DOHH2 (cell line): ENCODE results near the gene GCN1.

Source experiments
- H3F3A ChIP-seq: fragments of 200-600 bp; sonication (generic), shearing (Covaris generic); 2 replicates; pipeline ENCODE4 v1.6.0; 2016; ENCODE audit warnings: antibody characterized with exemption, mild to moderate bottlenecking; ENCODE audit not compliant: control insufficient read depth, insufficient read depth
- H3K27ac ChIP-seq: fragments of 200-600 bp; sonication (generic); 2 replicates; pipeline ENCODE4 v1.5.1; 2014; ENCODE audit warnings: low read depth, mild to moderate bottlenecking, low read length, moderate library complexity
- H3K27me3 ChIP-seq: fragments of 200-600 bp; sonication (generic); 2 replicates; pipeline ENCODE4 v1.6.1; 2014; ENCODE audit warnings: mild to moderate bottlenecking, low read length, mixed read lengths; ENCODE audit not compliant: control insufficient read depth
- H3K36me3 ChIP-seq: fragments of 200-600 bp; sonication (generic); 2 replicates; pipeline ENCODE4 v1.6.1; 2014; ENCODE audit warnings: mild to moderate bottlenecking, low read length, moderate library complexity, mixed read lengths; ENCODE audit not compliant: control insufficient read depth
- H3K4me1 ChIP-seq: fragments of 200-600 bp; sonication (generic); 2 replicates; pipeline ENCODE4 v1.6.1; 2014; ENCODE audit warnings: mild to moderate bottlenecking, low read length, mixed read lengths; ENCODE audit not compliant: control insufficient read depth
- H3K4me2 ChIP-seq: fragments of 200-600 bp; sonication (generic); 2 replicates; pipeline ENCODE4 v1.6.0; 2014; ENCODE audit warnings: mild to moderate bottlenecking, low read length, moderate library complexity
- H3K4me3 ChIP-seq: fragments of 200-600 bp; sonication (generic); 2 replicates; pipeline ENCODE4 v1.5.1; 2014; ENCODE audit warnings: mild to moderate bottlenecking, low read length, mixed read lengths
- H3K79me2 ChIP-seq: fragments of 200-600 bp; sonication (generic); 2 replicates; pipeline ENCODE4 v1.6.1; 2014; ENCODE audit warnings: mild to moderate bottlenecking, low read length, mixed read lengths; ENCODE audit not compliant: control insufficient read depth
- H3K9me2 ChIP-seq: fragments of 200-600 bp; sonication (generic); replicated peaks from 2 replicates; pipeline ENCODE4 v1.6.1; 2014; ENCODE audit warnings: mild to moderate bottlenecking, low read length, mixed read lengths; ENCODE audit not compliant: control insufficient read depth
- H3K9me3 ChIP-seq: fragments of 200-600 bp; sonication (generic); 2 replicates; pipeline ENCODE4 v1.6.1; 2014; ENCODE audit warnings: antibody characterized with exemption, low read length, mixed read lengths; ENCODE audit not compliant: control insufficient read depth, insufficient read depth
- H4K20me1 ChIP-seq: fragments of 200-600 bp; sonication (generic); 2 replicates; pipeline ENCODE4 v1.6.0; 2014; ENCODE audit warnings: low read depth, mild to moderate bottlenecking, antibody characterized with exemption, low read length, moderate library complexity; ENCODE audit not compliant: control insufficient read depth, insufficient read depth
- CTCF ChIP-seq: fragments of 200-600 bp; sonication (generic); IDR thresholded peaks from one replicate; pipeline ENCODE4 v1.5.1; 2014; ENCODE audit warnings: antibody characterized with exemption, mild to moderate bottlenecking, low read depth, low read length; ENCODE audit not compliant: poor library complexity, severe bottlenecking
- EZH2phosphoT487 ChIP-seq: fragments of 200-600 bp; sonication (generic); IDR thresholded peaks from 2 replicates; pipeline ENCODE4 v1.6.1; 2017; ENCODE audit warnings: borderline replicate concordance, mild to moderate bottlenecking, antibody characterized with exemption, low read length, moderate library complexity, mixed read lengths

The GCN1 gene

GRCh38 chr12:120164293-120164692 lies 30.2 kb downstream of the GCN1 start:
- no peak overlapping the region for H3K4me3 ChIP-seq

GRCh38 chr12:120162763-120163162 lies 31.8 kb downstream of the GCN1 start:
- Histone ChIP-seq H3K4me2 (no peak overlapping the region), H4K20me1 (no peaks in the 10 kb centered on the region), H3K27me3 (no peaks in the 10 kb centered on the region), H3K9me2 (no peaks in the 10 kb centered on the region), H3K4me3 (no peak overlapping the region), H3K9me3 (no peaks in the 10 kb centered on the region), H3K4me1 (peaks cover 35% of the 10 kb centered on the region), H3K36me3 (peaks cover 84% of the 10 kb centered on the region), H3K79me2 (peaks cover 12% of the 10 kb centered on the region), H3K27ac (no peak overlapping the region), H3F3A (peaks cover 19% of the 10 kb centered on the region)
- no peak for TF ChIP-seq EZH2phosphoT487
- no peak for TF ChIP-seq CTCF

More at GRCh38 chr12:120164293-120164692, 30.2 kb downstream of the GCN1 start:
- H3K9me3 ChIP-seq: no peaks in the 10 kb centered on the region
- H3K4me1 ChIP-seq: peaks cover 47% of the 10 kb centered on the region
- H3F3A ChIP-seq: peaks cover 24% of the 10 kb centered on the region
- TF ChIP-seq EZH2phosphoT487 (no peak), CTCF (no peak)
- H3K27me3 ChIP-seq: no peaks in the 10 kb centered on the region
- H3K79me2 ChIP-seq: peaks cover 16% of the 10 kb centered on the region
- H3K27ac ChIP-seq: peak overlapping the region; percentile 94
- peak overlapping the region; percentile 30 for H3K4me2 ChIP-seq
- H4K20me1 ChIP-seq: no peaks in the 10 kb centered on the region
- peaks cover 83% of the 10 kb centered on the region for H3K36me3 ChIP-seq
- no peaks in the 10 kb centered on the region for H3K9me2 ChIP-seq

GRCh38 chr12:120161852-120162251 lies 32.7 kb downstream of the GCN1 start:
- TF ChIP-seq EZH2phosphoT487 (no peak), CTCF (no peak)
- Histone ChIP-seq H3F3A (peaks cover 10% of the 10 kb centered on the region), H3K36me3 (peaks cover 84% of the 10 kb centered on the region), H3K4me2 (no peak overlapping the region), H3K9me2 (no peaks in the 10 kb centered on the region), H3K27ac (no peak overlapping the region), H3K27me3 (no peaks in the 10 kb centered on the region), H3K79me2 (peaks cover 12% of the 10 kb centered on the region), H3K4me1 (peaks cover 26% of the 10 kb centered on the region), H4K20me1 (no peaks in the 10 kb centered on the region), H3K4me3 (no peak overlapping the region), H3K9me3 (no peaks in the 10 kb centered on the region)
